Stimulated activated CD4-positive, alpha-beta T cell treated with anti-CD3 and anti-CD28 coated beads, Interleukin-2, amount 100 ng/mL, for 48 hours (primary cell): ENCODE data around the gene ZFX.
"Not testable (repeated sequence)": the region's sequence is repeated elsewhere in the genome, so short reads cannot be mapped to it uniquely, and the experiment has no call there.

Source experiments
- DNase-seq, 2 donors: peaks; one replicate each; pipeline ENCODE4 v3.0.0-alpha.2; 2020

ZFX gene

GRCh38 chrX:24153178-24153795 is 3.8 kb downstream of the ZFX start:
- DNase-seq = no peak

GRCh38 chrX:24153796-24154189 is 4.3 kb downstream of the ZFX start:
- no peak for DNase-seq

GRCh38 chrX:24154490-24155034 is 5.0 kb downstream of the ZFX start:
- no peak for DNase-seq

GRCh38 chrX:24155747-24156146 is 6.2 kb downstream of the ZFX start:
- DNase-seq = not testable (repeated sequence)

- DNase-seq = no peak
These were observed 6.6 kb downstream of the ZFX start for GRCh38 chrX:24156177-24156576.

GRCh38 chrX:24158881-24159280 is 9.4 kb downstream of the ZFX start:
- no peak for DNase-seq

- DNase-seq = no peak
These were observed 16.5 kb downstream of the ZFX start for GRCh38 chrX:24166078-24166477.

- DNase-seq = no peak
These were observed 18.4 kb downstream of the ZFX start for GRCh38 chrX:24167719-24168472.

GRCh38 chrX:24168807-24169206 is 19.3 kb downstream of the ZFX start:
- DNase-seq = no peak

GRCh38 chrX:24169211-24169610 is 19.7 kb downstream of the ZFX start:
- no peak for DNase-seq

GRCh38 chrX:24173115-24173847 is 23.8 kb downstream of the ZFX start:
- no peak for DNase-seq

GRCh38 chrX:24175276-24175675 is 25.7 kb downstream of the ZFX start:
- no peak for DNase-seq

- DNase-seq = no peak
These were observed 28.9 kb downstream of the ZFX start for GRCh38 chrX:24178441-24178840.

- DNase-seq = no peak
These were observed 34.5 kb downstream of the ZFX start for GRCh38 chrX:24184018-24184417.

- DNase-seq = no peak
These were observed 37.0 kb downstream of the ZFX start for GRCh38 chrX:24186483-24186882.

- DNase-seq = no peak
These were observed 37.5 kb downstream of the ZFX start for GRCh38 chrX:24186986-24187385.

- DNase-seq = no peak
These were observed 40.0 kb downstream of the ZFX start for GRCh38 chrX:24189490-24189889.

GRCh38 chrX:24190500-24191156 is 41.1 kb downstream of the ZFX start:
- DNase-seq = no peak

- DNase-seq = no peak
These were observed 47.0 kb downstream of the ZFX start for GRCh38 chrX:24196509-24196908.

- DNase-seq = no peak
These were observed 48.6 kb downstream of the ZFX start for GRCh38 chrX:24198101-24198500.

- DNase-seq = no peak
These were observed 50.6 kb downstream of the ZFX start for GRCh38 chrX:24200133-24200532.

GRCh38 chrX:24201216-24201615 is 51.7 kb downstream of the ZFX start:
- DNase-seq = no peak

- no peak for DNase-seq
These were observed 53.0 kb downstream of the ZFX start for GRCh38 chrX:24202465-24203031.
